CD4-positive, alpha-beta T cell treated with Interleukin-15 for 4 hours (primary cell): ENCODE data around the gene GRIK3.

ENCODE experiments used
- DNase-seq: peaks from one replicate; pipeline ENCODE4 v3.0.0-alpha.2; 2020; ENCODE audit warnings: low spot score

The GRIK3 gene

GRCh38 chr1:36765785-36766300 is 268.5 kb downstream of the GRIK3 start:
- DNase-seq: no peak

GRCh38 chr1:36764798-36765197 is 269.5 kb downstream of the GRIK3 start:
- DNase-seq: no peak

- DNase-seq: no peak
Measured at GRCh38 chr1:36763771-36764170, 270.5 kb downstream of the GRIK3 start.

DNA sequence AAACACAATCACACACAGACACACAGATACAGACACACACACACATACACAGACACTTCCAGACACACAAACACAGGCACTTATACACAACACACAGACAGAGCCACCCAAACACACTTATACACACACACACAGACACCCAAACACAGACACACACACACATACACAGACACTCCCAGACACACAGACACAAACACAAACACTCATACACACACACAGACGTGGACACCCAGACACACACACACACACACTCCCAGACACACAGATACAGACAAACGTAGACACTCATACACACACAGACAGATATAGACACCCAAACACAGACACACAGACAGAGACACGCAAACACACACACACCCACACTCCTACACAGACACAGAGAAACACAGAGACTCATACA is 272.1 kb downstream of the GRIK3 start:
- DNase-seq: no peak

- no peak for DNase-seq
Measured at GRCh38 chr1:36761113-36761512, 273.2 kb downstream of the GRIK3 start.

- no peak for DNase-seq
Measured at GRCh38 chr1:36760081-36760480, 274.2 kb downstream of the GRIK3 start.

DNA sequence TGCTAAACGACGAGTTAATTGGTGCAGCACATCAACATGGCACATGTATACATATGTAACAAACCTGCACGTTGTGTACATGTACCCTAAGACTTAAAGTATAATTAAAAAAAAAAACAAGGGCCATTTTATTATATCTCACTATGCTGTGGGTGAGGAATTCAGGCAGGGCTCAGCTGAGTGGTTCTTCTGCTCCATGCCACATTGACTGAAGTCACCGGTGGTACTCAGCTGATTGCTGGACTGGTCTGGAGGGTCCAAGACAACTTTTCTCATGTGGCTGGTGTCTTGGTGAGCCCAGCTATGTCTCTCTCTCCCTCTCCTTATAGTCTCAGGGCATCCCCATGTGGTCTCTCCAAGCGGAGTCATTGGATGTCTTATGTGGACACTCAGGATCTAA is 275.0 kb downstream of the GRIK3 start:
- DNase-seq: no peak

GRCh38 chr1:36755303-36756230 is 278.7 kb downstream of the GRIK3 start:
- no peak for DNase-seq

- DNase-seq: no peak
Measured at GRCh38 chr1:36754366-36754765, 279.9 kb downstream of the GRIK3 start.

DNA sequence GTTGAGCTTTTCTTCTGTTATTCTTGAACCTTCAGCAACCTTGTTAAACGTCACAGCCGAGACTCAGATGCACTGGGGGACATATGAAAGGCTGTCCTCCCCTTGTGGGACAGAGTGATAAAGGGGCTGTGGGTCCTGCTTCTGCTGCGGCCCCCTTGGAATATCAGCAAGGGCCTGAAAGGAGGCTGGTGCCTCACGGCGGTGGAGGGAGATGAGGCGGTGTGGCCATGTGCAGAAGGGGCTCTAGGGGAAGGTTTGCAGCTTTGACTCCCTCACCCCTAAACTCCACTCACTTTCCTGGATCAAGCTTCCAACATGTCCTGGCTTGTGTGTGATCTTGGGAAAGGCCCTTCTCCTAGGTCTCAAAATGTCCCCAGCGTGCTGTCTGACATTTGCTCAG is 280.9 kb downstream of the GRIK3 start:
- DNase-seq: no peak

DNA sequence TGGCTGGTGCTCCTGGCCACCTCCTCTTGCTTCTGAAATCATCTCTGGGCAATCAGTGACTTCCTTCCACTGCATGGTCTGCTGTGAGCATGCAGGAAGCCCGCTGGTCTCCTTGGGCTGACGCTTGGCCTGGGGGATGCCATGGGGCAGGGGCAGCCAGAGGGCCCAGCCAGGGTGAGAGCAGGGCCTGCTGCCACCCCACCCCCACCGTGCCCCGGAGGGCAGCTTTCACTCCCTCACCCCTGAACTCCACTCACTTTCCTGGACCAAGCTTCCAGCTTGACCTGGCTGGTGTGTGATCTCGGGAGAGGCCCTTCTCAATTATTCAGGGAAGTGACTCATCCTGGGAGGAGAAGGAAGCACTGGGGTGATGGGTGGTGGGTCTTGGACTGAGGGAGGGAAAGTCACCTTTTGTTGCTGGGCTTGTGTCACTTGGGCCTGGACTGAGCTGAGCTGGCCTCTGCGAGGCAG is 281.4 kb downstream of the GRIK3 start:
- DNase-seq: no peak

- no peak for DNase-seq
Measured at GRCh38 chr1:36752431-36752830, 281.9 kb downstream of the GRIK3 start.

- no peak for DNase-seq
Measured at GRCh38 chr1:36751525-36751924, 282.8 kb downstream of the GRIK3 start.

- DNase-seq: no peak
Measured at GRCh38 chr1:36748466-36748865, 285.8 kb downstream of the GRIK3 start.
